Measurements from ENCODE around the gene RAB26. TPM values are rescaled to one million over a fixed set of nuclear protein-coding genes. Genes with fewer than 3 reads are reported as not detected.

Gene RAB26
- total and polyA plus RNA-seq, 2 of the 13 experiments (the other 11 are each of a cell fraction or from before 2014, with no cell fraction given) = 0.86 to 3.6 TPM

DNA sequence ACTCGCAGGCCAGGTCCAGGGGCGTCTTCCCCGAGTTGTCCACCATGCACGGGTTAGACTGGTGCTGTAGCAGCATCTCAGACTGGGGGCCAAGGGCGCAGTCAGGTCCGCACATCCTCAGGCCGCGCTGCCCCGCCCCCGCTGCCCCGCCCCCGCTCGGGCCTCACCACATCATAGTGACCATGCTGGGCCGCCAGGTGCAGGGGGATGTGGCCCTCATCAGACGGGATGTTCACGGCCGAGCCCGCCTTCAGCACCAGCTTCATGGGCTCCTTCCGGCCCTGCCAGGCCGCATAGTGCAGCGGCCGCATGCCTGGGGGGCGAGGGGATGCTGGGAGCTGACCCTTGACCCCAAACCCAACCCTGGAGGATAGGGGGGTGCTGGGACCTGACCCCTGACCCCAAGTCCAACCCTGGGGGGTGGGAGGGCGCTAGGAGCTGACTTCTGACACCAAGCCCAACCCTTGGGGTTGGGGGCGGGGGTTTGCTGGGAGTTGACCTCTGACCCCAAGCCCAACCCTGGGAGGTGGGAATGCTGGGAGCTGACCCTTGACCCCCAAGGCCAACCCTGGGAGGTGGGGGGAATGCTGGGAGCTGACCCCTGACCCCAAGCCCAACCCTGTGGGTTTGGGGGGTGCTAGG lies 40.9 kb downstream of the RAB26 start (continued):
- no peak for TF ChIP-seq ZNF878 (CRISPR knock-in tag; IDR thresholded peaks at IDR 0.05)
- TF ChIP-seq STAT5B (CRISPR knock-in tag; IDR thresholded peaks at IDR 0.05) = no peak
- TF ChIP-seq, protein P1, sequence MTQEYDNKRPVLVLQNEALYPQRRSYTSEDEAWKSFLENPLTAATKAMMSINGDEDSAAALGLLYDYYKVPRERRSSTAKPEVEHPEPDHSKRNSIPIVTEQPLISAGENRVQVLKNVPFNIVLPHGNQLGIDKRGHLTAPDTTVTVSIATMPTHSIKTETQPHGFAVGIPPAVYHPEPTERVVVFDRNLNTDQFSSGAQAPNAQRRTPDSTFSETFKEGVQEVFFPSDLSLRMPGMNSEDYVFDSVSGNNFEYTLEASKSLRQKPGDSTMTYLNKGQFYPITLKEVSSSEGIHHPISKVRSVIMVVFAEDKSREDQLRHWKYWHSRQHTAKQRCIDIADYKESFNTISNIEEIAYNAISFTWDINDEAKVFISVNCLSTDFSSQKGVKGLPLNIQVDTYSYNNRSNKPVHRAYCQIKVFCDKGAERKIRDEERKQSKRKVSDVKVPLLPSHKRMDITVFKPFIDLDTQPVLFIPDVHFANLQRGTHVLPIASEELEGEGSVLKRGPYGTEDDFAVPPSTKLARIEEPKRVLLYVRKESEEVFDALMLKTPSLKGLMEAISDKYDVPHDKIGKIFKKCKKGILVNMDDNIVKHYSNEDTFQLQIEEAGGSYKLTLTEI (CRISPR knock-in tag; conservative IDR thresholded peaks at IDR 0.05) = no peak
- no peak for TF ChIP-seq KDM5A (IDR thresholded peaks at IDR 0.05; ENCODE audit: borderline replicate concordance, low read length)
- TF ChIP-seq GZF1 (CRISPR knock-in tag; IDR thresholded peaks at IDR 0.05) = no peak
- TF ChIP-seq ZBTB25 (CRISPR knock-in tag; IDR thresholded peaks at IDR 0.05) = no peak
- TF ChIP-seq KAT2B (IDR thresholded peaks at IDR 0.05; ENCODE audit: borderline replicate concordance, low read depth, low read length) = no peak
- peak; percentile 67 for TF ChIP-seq HNF4A (CRISPR knock-in tag; IDR thresholded peaks at IDR 0.05)
- TF ChIP-seq ZNF577 (CRISPR knock-in tag; IDR thresholded peaks at IDR 0.05; ENCODE audit: borderline replicate concordance, low read depth) = no peak
- TF ChIP-seq ATF1 (CRISPR knock-in tag; IDR thresholded peaks at IDR 0.05) = no peak
- no peak for TF ChIP-seq DZIP1 (CRISPR knock-in tag; IDR thresholded peaks at IDR 0.05)
- TF ChIP-seq ZNF460 (CRISPR knock-in tag; IDR thresholded peaks at IDR 0.05; ENCODE audit: borderline replicate concordance) = no peak
- TF ChIP-seq, protein P2, sequence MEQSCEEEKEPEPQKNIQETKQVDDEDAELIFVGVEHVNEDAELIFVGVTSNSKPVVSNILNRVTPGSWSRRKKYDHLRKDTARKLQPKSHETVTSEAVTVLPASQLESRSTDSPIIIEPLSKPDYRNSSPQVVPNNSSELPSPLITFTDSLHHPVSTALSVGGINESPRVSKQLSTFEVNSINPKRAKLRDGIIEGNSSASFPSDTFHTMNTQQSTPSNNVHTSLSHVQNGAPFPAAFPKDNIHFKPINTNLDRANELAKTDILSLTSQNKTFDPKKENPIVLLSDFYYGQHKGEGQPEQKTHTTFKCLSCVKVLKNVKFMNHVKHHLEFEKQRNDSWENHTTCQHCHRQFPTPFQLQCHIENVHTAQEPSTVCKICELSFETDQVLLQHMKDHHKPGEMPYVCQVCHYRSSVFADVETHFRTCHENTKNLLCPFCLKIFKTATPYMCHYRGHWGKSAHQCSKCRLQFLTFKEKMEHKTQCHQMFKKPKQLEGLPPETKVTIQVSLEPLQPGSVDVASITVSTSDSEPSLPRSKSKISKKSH (CRISPR knock-in tag; IDR thresholded peaks at IDR 0.05; ENCODE audit: borderline replicate concordance) = 0 out of 2 replicates have a peak, but pooled peaks have one; percentile 4
- TF ChIP-seq, protein P3, sequence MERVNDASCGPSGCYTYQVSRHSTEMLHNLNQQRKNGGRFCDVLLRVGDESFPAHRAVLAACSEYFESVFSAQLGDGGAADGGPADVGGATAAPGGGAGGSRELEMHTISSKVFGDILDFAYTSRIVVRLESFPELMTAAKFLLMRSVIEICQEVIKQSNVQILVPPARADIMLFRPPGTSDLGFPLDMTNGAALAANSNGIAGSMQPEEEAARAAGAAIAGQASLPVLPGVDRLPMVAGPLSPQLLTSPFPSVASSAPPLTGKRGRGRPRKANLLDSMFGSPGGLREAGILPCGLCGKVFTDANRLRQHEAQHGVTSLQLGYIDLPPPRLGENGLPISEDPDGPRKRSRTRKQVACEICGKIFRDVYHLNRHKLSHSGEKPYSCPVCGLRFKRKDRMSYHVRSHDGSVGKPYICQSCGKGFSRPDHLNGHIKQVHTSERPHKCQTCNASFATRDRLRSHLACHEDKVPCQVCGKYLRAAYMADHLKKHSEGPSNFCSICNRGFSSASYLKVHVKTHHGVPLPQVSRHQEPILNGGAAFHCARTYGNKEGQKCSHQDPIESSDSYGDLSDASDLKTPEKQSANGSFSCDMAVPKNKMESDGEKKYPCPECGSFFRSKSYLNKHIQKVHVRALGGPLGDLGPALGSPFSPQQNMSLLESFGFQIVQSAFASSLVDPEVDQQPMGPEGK (CRISPR knock-in tag; IDR thresholded peaks at IDR 0.05) = peak; percentile 36; the same call in 1 of the 2 replicates
- TF ChIP-seq ZNF780A (CRISPR knock-in tag; IDR thresholded peaks at IDR 0.05) = no peak
- TF ChIP-seq ZNF879 (CRISPR knock-in tag; IDR thresholded peaks at IDR 0.05) = no peak
- TF ChIP-seq KDM1A (CRISPR knock-in tag; IDR thresholded peaks at IDR 0.05) = no peak
- no peak for TF ChIP-seq ZFAT (CRISPR knock-in tag; conservative IDR thresholded peaks at IDR 0.05)
- TF ChIP-seq HDAC1 (CRISPR knock-in tag; IDR thresholded peaks at IDR 0.05) = 0 out of 2 replicates have a peak, but pooled peaks have one; percentile 34
- no peak for TF ChIP-seq ZNF337 (CRISPR knock-in tag; IDR thresholded peaks at IDR 0.05; ENCODE audit: borderline replicate concordance, low read depth)
- TF ChIP-seq ZNF354B (CRISPR knock-in tag; IDR thresholded peaks at IDR 0.05) = no peak
